SJCRH30 (cell line): Measurements from ENCODE around the gene ARPC1A. TPM values are rescaled to one million over a fixed set of nuclear protein-coding genes. Genes with fewer than 3 reads are reported as not detected.
"Not testable (repeated sequence)": the region's sequence is repeated elsewhere in the genome, so short reads cannot be mapped to it uniquely, and the experiment has no call there.

Experiments used
- DNase-seq, 2 experiments: peaks; one replicate each; pipeline ENCODE4 v3.0.0-alpha.2; 2015 to 2020
- H3K27ac ChIP-seq: fragments of 250-450 bp; sonication (Bioruptor Pico); 2 replicates; pipeline ENCODE4 v1.5.1; 2020; ENCODE audit warnings: mild to moderate bottlenecking, moderate library complexity
- H3K27me3 ChIP-seq: fragments of 250-450 bp; sonication (Bioruptor Pico); 2 replicates; pipeline ENCODE4 v1.5.1; 2020; ENCODE audit warnings: mild to moderate bottlenecking, moderate library complexity
- H3K36me3 ChIP-seq: fragments of 250-450 bp; sonication (Bioruptor Pico); 2 replicates; pipeline ENCODE4 v1.5.1; 2020; ENCODE audit warnings: mild to moderate bottlenecking, moderate library complexity
- H3K4me1 ChIP-seq: fragments of 250-450 bp; sonication (Bioruptor Pico); 2 replicates; pipeline ENCODE4 v1.5.1; 2020; ENCODE audit warnings: mild to moderate bottlenecking, moderate library complexity
- H3K4me3 ChIP-seq: fragments of 250-450 bp; sonication (Bioruptor Pico); 2 replicates; pipeline ENCODE4 v1.5.1; 2020; ENCODE audit warnings: mild to moderate bottlenecking, moderate library complexity
- H3K9me3 ChIP-seq: fragments of 250-450 bp; sonication (Bioruptor Pico); replicated peaks from 2 replicates; pipeline ENCODE4 v1.5.1; 2020; ENCODE audit warnings: mild to moderate bottlenecking, moderate library complexity
- total RNA-seq: library from RNA; depleted of rRNA; stranded (reverse); fragments of >200 nt; shearing (Covaris generic); gene quantifications from 2 replicates; pipeline ENCODE4 v1.2.3, GENCODE V29; 2014

ARPC1A gene
- total RNA-seq, 1 experiment from 2014 or later, result 130 TPM

DNA sequence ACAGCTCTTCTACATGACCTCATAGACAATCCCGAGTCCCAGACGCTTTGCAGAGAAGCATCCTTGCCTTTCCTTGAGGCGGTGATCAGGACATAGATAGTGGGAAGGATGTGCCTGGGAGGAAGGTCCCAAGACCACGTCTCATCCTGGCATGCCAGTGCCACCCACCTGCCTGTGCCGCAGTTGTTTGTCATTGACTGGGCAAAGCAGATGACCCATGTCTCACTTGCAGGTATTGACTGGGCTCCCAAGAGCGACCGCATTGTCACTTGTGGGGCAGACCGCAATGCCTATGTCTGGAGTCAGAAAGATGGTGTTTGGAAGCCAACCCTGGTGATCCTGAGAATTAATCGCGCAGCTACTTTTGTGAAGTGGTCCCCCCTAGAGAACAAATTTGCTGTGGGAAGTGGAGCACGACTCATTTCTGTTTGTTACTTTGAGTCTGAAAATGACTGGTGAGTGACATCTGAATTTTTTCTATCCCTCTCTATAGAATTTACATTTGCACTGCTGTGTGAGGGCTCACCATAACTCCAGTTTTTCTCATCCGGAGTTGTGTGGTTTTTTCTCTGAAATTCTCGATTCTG, 18.5 kb downstream of the ARPC1A start:
- Histone ChIP-seq H3K9me3 (no peaks in the 10 kb centered on the region), H3K4me1 (no peaks in the 10 kb centered on the region), H3K4me3 (no peak overlapping the region), H3K27ac (no peak overlapping the region), H3K36me3 (peaks cover 78% of the 10 kb centered on the region), H3K27me3 (no peaks in the 10 kb centered on the region)
- DNase-seq, result no peak

DNA sequence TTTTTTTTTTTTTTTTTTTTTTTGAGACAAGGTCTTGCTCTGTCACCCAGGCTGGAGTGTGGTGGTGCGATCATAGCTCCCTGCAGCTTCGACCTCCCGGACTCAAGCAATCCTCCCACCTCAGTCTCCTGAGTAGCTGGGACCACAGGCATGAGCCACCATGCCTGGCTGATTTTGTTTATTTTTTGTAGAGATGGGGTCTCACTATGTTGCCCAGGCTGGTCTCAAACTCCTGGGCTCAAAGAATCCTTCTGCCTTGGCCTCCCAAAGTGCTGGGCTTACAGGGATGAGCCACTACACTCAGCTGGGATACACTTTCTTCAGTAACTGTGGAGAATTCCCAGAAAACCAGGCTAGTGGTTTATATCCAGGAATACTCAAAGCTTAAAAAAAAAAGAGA, 24.9 kb downstream of the ARPC1A start:
- H3K4me1 ChIP-seq, H3K27me3 ChIP-seq, H3K9me3 ChIP-seq, H3K27ac ChIP-seq, H3K4me3 ChIP-seq, DNase-seq: not testable (repeated sequence)
- H3K36me3 ChIP-seq, result peaks cover 79% of the 10 kb centered on the region

- H3K36me3 ChIP-seq, result peaks cover 76% of the 10 kb centered on the region
- no peak overlapping the region for H3K4me3 ChIP-seq
- no peaks in the 10 kb centered on the region for H3K9me3 ChIP-seq
- H3K4me1 ChIP-seq, result no peaks in the 10 kb centered on the region
- no peak for DNase-seq
- no peak overlapping the region for H3K27ac ChIP-seq
- no peaks in the 10 kb centered on the region for H3K27me3 ChIP-seq
These were observed 26.5 kb downstream of the ARPC1A start for GRCh38 chr7:99352247-99352646.

GRCh38 chr7:99355098-99355497, 29.4 kb downstream of the ARPC1A start:
- Histone ChIP-seq H3K27me3 (no peaks in the 10 kb centered on the region), H3K27ac (no peak overlapping the region), H3K9me3 (no peaks in the 10 kb centered on the region), H3K4me3 (no peak overlapping the region), H3K4me1 (no peaks in the 10 kb centered on the region), H3K36me3 (peaks cover 75% of the 10 kb centered on the region)
- no peak for DNase-seq

DNA sequence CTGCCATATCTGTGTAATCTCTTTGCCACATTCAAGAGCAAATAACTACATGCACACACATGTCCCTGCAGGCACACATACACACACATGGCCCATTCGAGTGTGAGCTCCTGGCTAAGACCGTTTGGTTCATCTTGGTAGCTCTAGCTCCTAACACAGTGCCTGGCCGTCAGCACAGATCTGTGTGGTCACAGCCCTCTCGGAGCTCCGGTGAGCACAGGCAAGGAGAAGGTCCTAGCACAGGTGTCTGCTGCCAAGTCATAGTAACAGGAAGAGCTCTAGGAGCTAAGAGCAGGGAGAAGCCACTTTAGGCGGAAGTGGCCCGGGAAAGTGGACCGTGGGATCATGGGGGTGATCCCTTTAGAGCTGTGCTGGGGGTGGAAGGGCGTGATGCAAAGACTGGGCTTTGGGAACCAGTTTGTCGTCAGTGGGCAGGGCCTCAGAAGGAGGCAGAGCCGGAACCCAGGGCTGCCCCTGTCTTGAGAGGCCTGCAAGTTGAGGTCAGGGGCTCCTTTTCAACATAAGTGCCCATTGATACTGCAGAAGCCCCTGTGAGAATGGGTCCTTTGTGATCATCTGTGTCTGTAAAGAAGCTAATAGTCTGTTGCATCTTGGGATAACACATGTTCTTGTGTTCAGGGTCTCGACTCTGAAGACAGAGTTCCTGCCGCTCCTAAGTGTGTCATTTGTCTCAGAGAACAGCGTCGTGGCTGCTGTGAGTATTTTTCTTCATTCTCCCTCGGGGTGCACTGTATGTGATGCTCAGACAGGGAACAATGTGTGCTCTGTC, 32.2 kb downstream of the ARPC1A start:
- peaks cover 79% of the 10 kb centered on the region for H3K36me3 ChIP-seq
- H3K27me3 ChIP-seq, result no peaks in the 10 kb centered on the region
- no peak overlapping the region for H3K4me3 ChIP-seq
- no peak for DNase-seq
- no peaks in the 10 kb centered on the region for H3K9me3 ChIP-seq
- no peak overlapping the region for H3K27ac ChIP-seq
- no peaks in the 10 kb centered on the region for H3K4me1 ChIP-seq

DNA sequence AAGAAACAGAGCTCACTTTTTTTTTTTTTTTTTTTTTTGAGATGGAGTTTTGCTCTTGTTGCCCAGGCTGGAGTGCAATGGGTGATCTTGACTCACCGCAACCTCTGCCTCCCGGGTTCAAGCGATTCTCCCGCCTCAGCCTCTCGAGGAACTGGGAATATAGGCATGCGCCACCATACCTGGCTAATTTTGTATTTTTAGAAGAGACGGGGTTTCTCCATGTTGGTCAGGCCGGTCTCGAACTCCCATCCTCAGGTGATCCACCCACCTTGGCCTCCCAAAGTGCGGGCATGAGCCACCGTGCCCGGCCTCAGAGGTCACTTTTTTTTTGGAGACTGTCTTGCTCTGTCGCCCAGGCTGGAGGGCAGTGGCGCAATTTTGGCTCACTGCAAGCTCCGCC, 32.8 kb downstream of the ARPC1A start:
- not testable (repeated sequence) for H3K27ac ChIP-seq, H3K9me3 ChIP-seq, H3K4me1 ChIP-seq, H3K4me3 ChIP-seq, DNase-seq, H3K27me3 ChIP-seq
- peaks cover 80% of the 10 kb centered on the region for H3K36me3 ChIP-seq

GRCh38 chr7:99359465-99360154, 33.9 kb downstream of the ARPC1A start:
- Histone ChIP-seq H3K27ac (no peak overlapping the region), H3K4me3 (no peak overlapping the region), H3K9me3 (no peaks in the 10 kb centered on the region), H3K4me1 (no peaks in the 10 kb centered on the region), H3K36me3 (peaks cover 77% of the 10 kb centered on the region), H3K27me3 (no peaks in the 10 kb centered on the region)
- no peak for DNase-seq

DNA sequence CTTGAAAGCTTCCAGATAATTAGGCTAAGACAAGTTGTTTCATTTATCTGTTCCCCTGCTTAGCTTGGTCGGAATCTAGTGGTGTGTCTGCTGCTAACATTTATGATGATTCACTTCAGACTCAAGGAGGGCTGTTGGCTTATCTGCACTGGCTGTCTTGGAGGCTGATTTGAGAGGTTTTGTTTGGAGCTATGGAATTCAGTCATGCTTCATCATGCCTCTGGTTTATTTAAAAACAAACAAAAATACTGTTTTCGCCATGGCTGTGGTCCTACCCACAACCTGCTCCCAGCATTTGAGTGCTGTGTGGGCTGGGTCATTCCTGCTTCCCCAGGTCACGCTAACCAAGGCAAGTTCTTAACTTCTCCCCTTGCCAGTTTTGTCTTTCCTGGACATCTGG, 37.1 kb downstream of the ARPC1A start:
- no peak overlapping the region for H3K27ac ChIP-seq
- no peak overlapping the region for H3K4me3 ChIP-seq
- no peaks in the 10 kb centered on the region for H3K4me1 ChIP-seq
- DNase-seq, result no peak
- no peaks in the 10 kb centered on the region for H3K9me3 ChIP-seq
- H3K36me3 ChIP-seq, result peaks cover 75% of the 10 kb centered on the region
- H3K27me3 ChIP-seq, result no peaks in the 10 kb centered on the region

GRCh38 chr7:99363286-99363685, 37.6 kb downstream of the ARPC1A start:
- no peak for DNase-seq
- no peak overlapping the region for H3K27ac ChIP-seq

DNA sequence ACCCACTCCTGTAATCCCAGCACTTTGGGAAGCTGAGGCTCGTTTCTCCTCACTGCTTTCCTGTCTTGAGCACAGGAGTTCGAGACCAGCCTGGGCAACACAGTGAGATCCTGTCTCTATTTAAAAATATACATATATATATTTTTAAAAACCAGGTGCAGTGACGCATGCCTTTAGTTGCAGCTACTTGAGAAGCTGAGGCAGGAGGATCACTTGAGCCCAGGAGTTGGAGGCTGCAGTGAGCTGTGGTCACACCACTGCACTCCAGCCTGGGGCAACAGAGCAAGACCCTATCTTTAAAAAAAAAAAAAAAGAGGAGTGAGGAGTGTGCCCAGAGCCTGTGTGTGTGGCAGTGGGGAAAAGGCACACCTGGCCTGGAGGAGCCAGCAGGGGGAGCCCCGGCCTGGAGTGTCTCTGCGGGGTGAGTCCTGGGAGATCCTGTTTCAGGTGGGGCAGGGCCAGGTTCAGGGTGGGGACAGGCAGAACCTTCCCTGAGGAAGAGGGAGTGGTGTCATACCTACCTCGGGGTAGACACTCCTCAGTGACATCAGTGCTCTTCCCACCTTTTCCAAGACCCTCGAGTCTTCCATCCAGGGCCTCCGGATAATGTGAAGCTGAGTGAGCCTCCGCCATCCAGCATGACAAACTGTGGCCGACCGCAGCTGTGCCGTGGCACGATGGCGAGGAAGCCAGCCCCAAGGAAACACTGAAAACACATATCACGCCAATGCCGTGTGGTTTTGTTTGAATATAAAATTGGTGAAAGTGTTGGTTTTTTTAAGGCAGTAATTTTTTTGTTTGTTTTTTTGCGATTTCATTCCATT, 39.8 kb downstream of the ARPC1A start:
- Histone ChIP-seq H3K27ac (no peak overlapping the region), H3K9me3 (no peaks in the 10 kb centered on the region), H3K27me3 (no peaks in the 10 kb centered on the region), H3K4me1 (no peaks in the 10 kb centered on the region), H3K36me3 (peaks cover 53% of the 10 kb centered on the region), H3K4me3 (no peak overlapping the region)
- peak in 1 of 2 experiments; percentile 31 for DNase-seq

More at GRCh38 chr7:99363286-99363685, 37.6 kb downstream of the ARPC1A start:
- H3K27me3 ChIP-seq, result no peaks in the 10 kb centered on the region
- no peaks in the 10 kb centered on the region for H3K9me3 ChIP-seq
- no peaks in the 10 kb centered on the region for H3K4me1 ChIP-seq
- H3K4me3 ChIP-seq, result no peak overlapping the region
- peaks cover 70% of the 10 kb centered on the region for H3K36me3 ChIP-seq

DNA sequence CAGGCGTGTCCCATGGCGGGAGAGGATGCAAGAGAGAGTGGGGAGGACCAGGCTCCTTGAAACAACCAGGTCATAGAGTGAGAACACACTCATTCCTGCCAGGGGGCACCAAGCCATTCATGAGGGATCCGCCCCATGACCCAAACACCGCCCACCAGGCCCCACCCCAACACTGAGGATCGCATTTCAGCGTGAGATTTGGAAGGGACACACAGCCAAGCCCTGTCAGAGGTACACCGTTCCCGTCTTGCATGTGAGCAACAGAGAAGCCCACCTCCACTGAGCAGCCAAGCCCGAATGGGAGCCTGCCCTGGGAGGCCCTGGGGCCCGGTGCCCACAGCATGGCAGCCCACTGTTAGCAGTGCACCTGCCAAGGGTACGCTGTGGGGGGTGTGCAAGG, 40.9 kb downstream of the ARPC1A start:
- Histone ChIP-seq H3K9me3 (no peaks in the 10 kb centered on the region), H3K27me3 (no peaks in the 10 kb centered on the region), H3K4me1 (no peaks in the 10 kb centered on the region), H3K27ac (no peak overlapping the region), H3K36me3 (peaks cover 44% of the 10 kb centered on the region), H3K4me3 (no peak overlapping the region)
- no peak for DNase-seq

- no peak for DNase-seq
- H3K36me3 ChIP-seq, result peaks cover 27% of the 10 kb centered on the region
- no peak overlapping the region for H3K27ac ChIP-seq
- H3K9me3 ChIP-seq, result no peaks in the 10 kb centered on the region
- no peaks in the 10 kb centered on the region for H3K4me1 ChIP-seq
- no peak overlapping the region for H3K4me3 ChIP-seq
- H3K27me3 ChIP-seq, result no peaks in the 10 kb centered on the region
These were observed 43.2 kb downstream of the ARPC1A start for GRCh38 chr7:99368750-99369389.

- no peak for DNase-seq
- Histone ChIP-seq H3K4me3 (no peak overlapping the region), H3K27me3 (no peaks in the 10 kb centered on the region), H3K27ac (no peak overlapping the region), H3K36me3 (peaks cover 20% of the 10 kb centered on the region), H3K9me3 (no peaks in the 10 kb centered on the region), H3K4me1 (no peaks in the 10 kb centered on the region)
These were observed 44.2 kb downstream of the ARPC1A start for GRCh38 chr7:99369767-99370391.

DNA sequence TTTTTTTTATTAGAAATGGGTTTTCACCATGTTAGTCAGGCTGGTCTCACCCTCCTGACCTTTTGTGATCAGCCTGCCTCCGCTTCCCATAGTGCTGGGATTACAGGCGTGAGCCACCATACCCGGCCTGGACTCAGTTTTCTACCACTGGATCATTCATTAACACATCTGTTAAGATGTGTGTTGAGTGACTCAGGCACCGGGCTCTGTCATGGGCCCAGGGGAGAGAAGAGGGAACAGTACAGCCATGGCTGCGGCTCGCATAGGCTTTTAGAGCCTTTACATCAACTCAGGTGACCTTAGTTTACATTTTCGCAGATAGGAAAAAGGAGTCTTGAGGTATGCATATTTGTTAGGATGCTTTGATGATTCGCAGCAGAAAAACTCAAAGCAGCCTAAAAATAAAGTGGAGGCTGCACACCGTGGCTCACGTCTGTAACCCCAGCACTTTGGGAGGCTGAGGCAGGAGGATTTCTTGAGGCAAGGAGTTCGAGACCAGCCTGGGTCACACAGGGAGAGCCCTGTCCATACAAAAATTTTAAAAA, 45.8 kb downstream of the ARPC1A start:
- no peaks in the 10 kb centered on the region for H3K4me1 ChIP-seq
- H3K27ac ChIP-seq, result no peak overlapping the region
- H3K4me3 ChIP-seq, result no peak overlapping the region
- DNase-seq, result no peak
- H3K36me3 ChIP-seq, result peaks cover 6% of the 10 kb centered on the region
- no peaks in the 10 kb centered on the region for H3K27me3 ChIP-seq
- H3K9me3 ChIP-seq, result no peaks in the 10 kb centered on the region
